Left lobe of liver (tissue), 2 donors: ENCODE data around the gene NINJ2. TPM values are rescaled to one million over a fixed set of nuclear protein-coding genes. Genes with fewer than 3 reads are reported as not detected.

Experiments used
- ATAC-seq: fragments of 200-7000 bp; cut with Tn5 transposase; one replicate; pipeline ENCODE4 v1.9.1; 2020; ENCODE audit warnings: mild to moderate bottlenecking, moderate library complexity
- DNase-seq: peaks from one replicate; pipeline ENCODE4 v3.0.0-alpha.2; 2020; ENCODE audit warnings: low spot score
- total RNA-seq: library from RNA; stranded (reverse); gene quantifications from one replicate; pipeline ENCODE4 v1.2.1, GENCODE V29; 2021
- donor health status: DM: no; HTN: no; CAD: no; lungs with moderate emphysema.
- donor health status: DM: no; HTN: yes; CAD: no.

The NINJ2 gene
- total RNA-seq, 1 donor from 2014 or later: 16.1 TPM

DNA sequence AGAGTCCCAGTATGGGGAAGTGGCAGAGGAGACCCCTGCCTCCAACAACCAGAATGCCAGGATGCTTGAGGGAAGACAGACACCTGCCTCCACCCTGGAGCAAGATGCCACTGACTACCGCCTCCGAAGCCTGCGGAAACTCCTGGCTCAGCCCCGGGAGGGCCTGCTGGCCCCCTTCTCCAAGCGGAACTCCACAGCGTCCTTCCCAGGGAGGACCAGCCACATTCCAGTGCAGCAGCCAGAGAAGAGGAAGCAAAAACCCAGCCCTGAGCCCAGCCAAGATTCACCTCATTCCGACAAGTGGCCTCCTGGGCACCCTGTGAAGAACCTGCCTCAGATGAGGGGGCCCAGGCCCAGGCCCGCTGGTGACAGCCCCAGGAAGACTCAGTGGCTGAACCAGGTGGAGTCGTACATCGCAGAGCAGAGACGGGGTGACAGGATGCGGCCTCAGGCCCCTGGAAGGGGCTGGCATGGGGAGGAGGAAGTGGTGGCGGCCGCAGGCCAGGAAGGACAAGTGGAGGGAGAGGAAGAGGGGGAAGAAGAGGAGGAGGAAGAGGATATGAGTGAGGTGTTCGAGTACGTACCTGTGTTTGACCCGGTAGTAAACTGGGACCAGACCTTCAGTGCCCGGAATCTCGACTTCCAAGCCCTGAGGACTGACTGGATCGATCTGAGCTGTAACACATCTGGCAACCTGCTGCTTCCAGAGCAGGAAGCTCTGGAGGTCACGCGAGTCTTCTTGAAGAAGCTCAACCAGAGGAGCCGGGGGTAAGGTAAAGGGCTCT is 109.8 kb downstream of the NINJ2 start:
- ATAC-seq (no peak), DNase-seq (no peak)

DNA sequence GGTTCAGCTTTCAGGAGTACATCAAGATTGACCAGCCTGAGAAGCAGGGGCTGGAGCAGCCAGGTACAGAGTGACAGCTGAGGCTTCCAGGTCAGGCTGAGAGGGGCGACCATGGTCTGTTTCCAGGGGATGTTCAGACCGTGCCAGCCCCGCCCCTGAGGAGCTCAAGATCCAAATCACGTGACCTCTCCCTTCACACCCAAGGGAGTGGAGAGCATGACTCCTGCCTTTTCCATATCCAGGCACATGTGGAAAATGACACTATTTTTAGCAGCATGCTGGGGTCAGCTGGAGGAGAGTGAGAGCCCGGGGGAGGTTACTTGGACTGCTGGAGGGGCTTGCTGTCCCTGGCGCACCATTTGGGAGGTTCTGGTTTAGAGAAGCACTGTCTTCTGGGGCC is 110.8 kb downstream of the NINJ2 start:
- ATAC-seq (no peak), DNase-seq (no peak)

DNA sequence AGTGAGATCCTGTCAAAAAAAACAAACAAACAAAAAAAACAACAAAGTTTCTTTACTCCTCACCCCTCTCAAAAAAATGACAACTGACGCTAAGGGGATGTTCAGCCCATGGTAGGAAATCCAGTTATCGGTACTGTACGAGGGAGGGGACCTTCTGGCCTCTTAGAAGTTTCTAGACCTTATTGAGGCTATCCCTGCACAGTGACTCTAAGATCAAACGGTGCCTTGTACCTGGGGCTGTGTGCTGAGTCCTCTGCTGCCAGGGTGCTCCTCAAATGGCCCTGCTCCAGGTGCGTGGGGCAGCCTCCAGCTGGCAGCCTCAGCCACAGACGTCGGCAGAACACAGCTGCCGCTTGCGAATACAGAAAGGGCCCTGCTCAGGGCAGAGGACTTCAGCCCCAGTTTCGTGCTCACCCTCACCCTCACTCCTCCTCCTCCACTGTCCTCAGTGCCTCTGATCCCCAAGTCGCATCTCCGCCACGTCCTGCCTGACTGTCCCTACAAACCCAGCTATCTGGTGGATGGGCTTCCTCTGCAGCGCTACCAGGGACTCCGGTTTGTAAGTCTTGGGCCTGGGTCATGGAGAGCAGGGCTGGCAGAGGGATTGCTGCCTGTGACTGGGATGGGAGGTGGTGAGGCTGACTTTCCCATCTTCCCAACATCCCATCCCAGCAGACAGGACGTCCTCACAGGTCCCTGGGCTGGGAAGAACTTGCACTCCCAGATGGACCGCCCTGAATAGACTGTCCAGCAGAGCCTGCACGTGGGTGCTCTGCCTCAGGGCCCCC is 112.6 kb downstream of the NINJ2 start:
- ATAC-seq: peak; percentile 82

DNA sequence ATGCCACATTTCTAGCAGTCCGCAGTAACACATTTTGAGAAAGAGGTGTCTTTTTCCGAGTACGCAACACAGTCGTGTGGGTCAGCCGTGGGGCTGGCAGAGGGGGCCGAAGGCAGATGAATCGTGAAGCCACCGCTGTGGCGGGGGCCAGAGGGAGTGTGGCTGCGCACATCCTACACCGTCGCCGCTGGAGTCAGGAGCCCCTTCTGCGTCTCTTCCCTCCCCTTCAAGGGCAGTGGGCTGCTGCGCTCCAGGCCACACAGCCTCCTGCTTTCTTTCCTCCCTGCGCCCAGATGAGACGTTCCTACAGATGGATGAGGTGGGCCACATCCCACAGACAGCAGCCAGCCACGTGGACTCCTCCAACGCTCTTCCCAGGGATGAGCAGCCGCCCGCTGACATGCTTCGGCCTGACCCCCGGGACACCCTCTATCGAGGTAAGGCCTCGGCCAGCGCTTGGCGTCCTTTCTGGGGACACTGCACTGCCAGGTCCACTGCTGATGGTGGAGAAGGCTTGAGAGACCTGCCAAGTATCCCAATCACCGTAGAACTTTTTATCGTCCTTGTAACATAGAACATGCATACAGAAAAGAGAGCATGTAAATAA is 113.7 kb downstream of the NINJ2 start:
- no peak for DNase-seq
- ATAC-seq: no peak

More for the DNA sequence above, 112.6 kb downstream of the NINJ2 start:
- peak; percentile 85 for DNase-seq

DNA sequence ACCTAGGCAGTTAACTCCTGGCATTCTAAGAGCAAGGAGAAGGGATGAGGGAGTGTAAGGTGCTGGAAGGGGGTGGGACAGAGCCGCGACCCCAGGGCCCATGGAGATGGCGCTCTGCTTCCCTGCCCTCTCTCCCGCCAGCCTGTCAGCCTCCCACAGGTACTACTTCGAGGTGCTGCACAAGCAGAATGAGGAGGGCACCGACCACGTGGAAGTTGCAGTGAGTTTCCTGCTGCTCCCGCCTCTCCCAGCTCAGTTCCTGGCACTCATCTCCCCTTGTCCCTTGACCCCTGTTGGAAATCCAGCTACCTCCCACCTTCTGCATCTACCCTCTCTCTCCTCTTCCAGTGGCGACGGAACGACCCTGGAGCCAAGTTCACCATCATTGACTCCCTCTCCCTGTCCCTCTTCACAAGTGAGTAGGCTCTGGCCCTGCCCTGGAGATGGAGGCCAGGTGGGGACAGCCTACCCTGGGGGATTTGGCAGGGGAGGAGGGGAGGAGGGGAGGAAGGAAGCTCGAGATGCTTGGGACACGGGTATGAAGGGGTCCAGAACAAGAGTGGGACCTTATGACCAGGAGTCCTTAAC is 115.3 kb downstream of the NINJ2 start:
- ATAC-seq: no peak

DNA sequence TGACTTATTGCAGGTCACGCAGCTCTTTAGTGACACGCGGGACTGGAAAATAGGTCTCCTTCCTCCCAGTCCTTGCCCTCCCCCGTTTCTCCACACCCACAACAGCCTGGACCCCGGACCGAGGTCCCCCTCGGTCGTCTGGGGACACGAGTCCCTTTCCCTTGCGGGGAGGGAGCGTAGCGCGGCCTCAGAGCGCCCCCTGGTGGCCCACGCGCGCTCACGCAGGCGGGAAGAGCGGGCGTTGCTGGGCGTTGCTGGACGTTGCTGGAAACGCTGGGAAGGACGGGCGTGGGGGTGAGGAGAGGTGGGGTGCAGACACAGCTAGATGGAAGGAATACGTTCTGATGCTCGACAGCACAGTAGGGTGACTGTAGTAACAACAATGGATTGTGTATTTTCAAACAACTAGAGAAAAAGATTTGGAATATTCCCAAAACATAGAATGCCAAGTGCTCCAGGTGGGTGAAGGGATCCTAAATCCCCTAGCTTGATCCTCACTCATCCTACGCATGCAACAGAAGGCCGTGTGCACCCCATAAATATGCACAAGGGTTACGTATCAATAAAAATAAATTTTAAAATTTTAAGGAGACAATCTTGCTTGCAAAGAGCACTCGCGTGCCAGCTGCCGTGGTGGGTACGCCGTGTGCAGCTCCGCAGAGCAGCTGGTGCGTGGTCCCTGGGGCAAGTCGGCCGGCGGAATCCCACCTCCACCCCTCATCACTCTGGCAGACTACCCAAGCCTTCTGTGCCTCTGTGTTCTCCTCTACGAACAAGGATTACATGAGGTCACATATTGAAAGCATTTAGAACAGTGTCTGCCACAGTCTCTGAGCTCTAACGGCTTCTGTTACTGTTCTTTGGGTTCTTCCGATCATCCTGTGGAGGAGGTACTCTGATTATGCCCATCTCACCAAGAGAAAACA is 116.1 kb downstream of the NINJ2 start:
- ATAC-seq: peak; percentile 85

More for the DNA sequence above, 115.3 kb downstream of the NINJ2 start:
- no peak for DNase-seq

DNA sequence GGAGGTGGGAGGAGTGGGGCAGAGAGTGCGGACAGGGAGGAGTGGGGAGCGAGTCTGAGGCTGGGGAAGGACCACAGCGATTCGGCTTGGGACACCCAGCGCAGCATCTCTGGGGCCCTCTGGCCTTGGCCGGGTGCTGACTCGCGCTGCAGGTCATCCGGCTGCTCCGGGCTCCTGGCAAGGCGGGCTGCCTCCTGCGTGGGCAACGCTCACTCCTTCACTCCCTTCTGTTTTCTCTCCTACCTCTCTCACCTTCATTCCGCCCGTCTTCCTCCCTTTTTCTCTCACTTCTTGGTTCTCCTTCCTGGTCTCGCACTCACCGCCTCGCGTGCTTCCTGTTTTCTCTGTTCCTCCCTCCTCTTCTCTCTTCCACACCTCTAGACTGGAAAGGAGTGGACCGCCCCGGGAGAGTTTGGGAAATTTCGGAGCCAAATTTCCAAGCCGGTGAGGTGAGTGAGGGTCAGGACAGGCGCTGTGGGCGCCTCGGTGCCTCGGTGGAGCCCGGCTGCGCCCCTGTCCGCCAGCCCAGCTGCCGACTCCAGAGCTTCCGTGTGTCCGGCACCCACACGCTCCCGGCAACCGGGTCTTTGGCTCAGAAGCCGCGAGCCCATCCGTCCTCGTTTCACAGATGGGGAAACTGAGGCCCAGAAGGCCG is 116.9 kb downstream of the NINJ2 start:
- ATAC-seq: no peak
- DNase-seq: no peak

More for the DNA sequence above, 116.1 kb downstream of the NINJ2 start:
- DNase-seq: peak; percentile 70

DNA sequence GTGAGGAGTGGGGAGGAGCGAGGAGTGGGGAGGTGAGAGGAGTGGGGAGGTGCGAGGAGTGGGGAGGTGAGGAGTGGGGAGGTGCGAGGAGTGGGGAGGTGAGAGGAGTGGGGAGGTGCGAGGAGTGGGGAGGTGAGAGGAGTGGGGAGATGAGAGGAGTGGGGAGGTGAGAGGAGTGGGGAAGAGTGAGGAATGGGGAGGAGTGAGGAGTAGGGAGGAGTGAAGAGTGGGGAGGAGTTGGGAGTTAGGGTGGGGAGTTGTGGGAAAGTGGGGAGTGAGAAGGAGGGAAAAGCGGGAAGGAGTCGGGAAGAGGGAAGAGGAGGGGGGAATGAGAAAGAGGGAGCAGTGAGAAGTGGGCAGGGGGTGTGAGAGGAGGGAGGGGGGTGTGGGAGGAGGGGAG is 117.4 kb downstream of the NINJ2 start:
- ATAC-seq: no peak
- no peak for DNase-seq

DNA sequence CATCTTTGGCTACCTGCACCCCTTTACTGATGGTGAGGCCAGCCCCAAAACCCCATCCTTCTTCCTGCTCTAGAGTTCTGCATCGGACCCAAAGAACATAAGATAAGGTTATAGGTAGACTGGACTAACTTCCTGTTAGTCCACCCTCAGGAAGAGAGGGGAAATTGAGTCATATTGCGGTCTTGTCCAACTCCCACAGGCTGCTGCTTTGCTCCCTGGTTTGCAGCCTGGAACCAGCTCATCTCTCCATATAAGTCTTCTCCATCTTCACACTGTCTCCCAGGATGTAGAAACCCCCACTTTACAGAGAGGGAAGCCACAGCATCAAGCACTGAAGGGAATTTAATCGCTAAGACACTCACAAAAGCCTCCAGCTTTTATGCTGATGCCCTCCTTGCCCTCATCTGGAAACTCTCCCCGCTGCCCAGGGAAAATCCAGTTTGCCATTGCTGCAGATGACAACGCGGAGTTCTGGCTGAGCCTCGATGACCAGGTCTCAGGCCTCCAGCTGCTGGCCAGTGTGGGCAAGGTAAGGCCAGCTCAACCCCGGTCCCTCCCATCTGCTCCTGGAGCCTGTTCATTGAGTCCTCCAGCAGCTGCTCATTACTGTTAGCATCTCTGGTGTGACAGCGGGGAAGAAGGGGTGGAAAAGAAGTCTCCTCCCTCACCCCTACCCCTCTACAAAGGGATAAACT is 118.2 kb downstream of the NINJ2 start:
- DNase-seq (no peak), ATAC-seq (no peak)

DNA sequence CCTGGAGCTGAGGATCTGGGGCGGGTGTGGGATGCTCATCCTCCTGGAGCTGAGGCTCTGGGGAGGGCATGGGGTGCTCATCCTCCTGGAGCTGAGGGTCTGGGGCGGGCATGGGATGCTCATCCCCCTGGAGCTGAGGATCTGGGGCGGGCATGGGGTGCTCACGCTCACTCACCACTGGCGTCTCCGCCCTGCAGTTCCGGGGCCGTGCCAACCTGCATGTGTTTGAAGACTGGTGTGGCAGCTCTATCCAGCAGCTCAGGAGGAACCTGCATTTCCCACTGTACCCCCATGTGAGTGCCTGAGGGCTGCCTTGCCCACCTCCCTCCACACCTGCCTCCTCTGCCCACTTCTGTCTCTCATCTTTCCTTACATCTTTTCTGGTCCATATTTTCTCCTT is 119.1 kb downstream of the NINJ2 start:
- ATAC-seq: no peak
- no peak for DNase-seq

DNA sequence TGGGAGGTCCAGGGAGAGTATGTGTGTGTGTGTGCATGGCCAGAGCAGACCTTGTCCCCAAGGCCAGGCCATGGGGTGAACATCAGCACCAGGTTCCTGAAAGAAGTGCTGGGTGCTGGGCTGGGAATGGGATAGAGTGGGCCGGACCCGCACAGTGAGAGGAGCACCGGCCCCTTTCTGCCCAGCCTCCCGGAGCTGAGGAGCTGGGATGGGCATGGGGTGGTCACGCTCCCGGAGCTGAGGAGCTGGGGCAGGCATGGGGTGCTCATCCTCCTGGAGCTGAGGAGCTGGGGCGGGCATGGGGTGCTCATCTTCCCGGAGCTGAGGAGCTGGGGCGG is 120.2 kb downstream of the NINJ2 start:
- ATAC-seq (no peak), DNase-seq (no peak)

DNA sequence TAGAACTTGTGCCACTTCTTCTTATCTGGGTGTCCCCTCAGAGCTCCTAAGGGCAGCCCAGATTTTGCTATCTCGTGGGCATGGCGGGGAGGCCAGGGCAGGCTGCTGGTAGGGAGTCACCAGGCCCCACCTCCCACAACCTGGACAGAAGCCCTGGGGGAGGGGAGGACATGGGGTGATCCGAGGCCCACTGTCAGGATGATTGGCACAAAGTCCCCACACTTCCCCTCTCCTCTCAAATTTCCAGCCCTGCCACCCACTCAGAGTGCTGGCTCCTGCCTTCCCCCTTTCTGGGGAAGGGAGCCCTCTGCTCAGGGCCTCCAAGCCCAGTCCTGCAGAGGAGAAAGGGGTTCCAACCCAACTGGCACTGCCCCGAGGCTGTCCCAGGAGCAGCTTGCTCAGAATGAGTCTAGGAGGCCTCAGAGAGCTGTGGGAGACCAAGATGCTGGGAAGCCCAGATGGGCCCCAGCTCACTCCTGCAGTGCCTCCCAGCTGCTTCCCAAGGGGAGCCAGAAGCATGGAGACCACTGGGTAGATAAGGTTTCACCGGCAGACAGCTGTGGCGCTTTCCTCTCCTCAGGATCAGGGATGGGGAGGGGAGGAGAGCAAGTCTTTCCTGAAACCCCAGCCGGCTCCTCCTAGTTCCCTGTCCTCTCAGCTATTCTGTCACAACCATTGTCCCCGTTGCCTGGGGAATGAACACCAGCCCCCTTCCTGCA is 120.7 kb downstream of the NINJ2 start:
- DNase-seq (no peak), ATAC-seq (no peak)

DNA sequence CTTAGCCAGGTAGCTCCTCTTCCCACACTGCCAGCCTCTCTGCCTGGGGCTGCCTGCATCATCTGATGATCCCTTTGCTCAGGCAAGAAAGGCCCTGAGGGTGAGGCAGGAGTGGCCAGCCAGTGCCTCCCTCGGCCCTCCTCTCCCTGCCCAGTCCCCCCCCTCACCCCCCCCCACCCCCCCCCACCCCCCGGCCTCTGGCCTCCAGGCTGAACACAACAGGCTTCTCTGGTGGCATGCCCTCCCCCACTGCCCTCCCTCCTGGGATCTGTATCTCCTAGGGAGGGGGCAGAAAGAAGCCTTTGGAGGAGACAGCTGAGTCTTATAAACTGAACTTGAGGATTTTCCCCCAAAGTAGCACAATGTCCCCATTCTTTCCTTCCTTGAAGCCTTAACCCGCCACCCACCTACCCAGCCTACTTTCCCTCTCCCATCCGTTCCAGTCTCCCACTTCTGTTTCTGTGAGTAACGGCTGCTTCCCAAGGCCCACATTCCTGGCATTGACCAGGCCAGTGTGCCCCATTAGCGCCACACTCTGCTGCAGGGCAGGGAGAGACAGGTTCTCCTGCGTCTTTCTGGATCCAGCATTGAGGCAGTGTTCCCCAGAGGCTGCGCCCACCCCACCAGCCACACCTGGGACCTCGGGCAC is 121.4 kb downstream of the NINJ2 start:
- DNase-seq (no peak), ATAC-seq (no peak)

DNA sequence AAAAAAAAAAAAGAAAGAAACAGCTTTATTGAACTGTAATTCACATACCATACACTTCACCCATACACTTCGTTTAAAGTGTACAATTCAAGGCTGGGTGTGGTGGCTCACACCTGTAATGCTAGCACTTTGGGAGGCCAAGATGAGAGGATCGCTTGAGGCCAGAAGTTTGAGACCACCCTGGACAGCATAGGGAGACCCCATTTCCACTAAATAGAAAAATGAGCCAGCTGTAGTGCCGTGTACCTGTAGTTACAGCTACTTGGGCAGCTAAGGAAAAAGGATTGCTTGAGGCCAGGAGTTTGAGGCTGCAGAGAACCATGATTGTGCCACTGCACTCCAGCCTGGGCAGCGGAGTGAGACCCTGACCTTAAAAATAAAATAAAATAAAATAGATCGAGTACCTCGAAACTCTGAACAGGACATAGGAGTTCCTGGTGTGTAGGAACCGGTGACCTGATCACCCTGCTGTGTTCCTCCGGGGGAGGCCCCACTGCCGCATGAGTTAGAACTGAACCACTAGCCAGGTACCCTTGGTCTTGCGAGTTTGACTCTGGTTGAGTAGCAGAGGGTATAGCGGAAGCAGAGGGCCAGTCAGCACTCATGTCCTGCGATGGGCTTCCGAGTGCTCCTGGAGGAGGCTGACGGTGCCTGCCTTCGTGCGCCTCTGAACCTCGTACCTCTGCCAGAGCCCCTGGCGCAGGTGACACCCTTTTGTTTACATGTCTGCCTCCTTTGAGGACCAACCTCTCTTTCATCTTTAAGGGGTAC is 123.5 kb downstream of the NINJ2 start:
- ATAC-seq: no peak
- no peak for DNase-seq

DNA sequence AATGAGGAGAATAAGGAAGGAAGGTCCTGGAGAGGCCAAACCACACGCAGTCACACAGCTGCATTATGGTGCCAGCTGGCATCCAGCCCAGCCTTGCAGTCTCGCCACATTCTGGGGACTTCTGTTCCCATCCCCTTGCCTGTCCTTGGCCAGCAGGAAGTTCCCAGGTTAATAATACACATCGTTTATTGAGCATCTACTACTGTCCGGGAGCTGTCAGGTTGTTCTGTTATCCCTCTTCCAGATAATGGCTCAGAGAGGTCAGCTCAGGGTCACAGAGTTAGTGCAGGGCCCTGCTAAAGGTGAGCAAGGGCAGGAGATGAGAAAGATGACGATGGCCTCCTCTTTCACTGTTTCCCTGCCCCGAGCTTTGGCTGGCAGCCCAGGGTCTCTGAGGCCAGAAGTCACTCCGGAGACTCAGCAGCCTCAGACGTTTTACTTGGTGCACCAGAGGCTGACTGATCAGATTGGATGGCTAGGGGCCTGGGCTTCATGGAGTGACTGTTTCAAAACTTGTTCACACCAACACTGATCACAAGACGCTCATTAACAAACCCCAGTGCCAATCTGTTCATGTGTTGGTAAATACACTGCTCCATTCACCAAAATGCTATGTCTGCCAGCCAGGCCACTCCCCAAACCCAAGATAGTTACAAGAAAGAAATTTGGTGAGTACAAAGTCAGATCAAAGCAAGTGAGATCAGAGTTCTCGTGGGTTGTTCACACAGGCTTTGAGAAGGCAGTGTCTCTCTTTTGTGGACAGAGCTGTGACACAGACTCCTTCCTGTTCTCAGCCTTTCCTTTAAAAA is 124.3 kb downstream of the NINJ2 start:
- DNase-seq (peak; percentile 64), ATAC-seq (peak; percentile 72)

DNA sequence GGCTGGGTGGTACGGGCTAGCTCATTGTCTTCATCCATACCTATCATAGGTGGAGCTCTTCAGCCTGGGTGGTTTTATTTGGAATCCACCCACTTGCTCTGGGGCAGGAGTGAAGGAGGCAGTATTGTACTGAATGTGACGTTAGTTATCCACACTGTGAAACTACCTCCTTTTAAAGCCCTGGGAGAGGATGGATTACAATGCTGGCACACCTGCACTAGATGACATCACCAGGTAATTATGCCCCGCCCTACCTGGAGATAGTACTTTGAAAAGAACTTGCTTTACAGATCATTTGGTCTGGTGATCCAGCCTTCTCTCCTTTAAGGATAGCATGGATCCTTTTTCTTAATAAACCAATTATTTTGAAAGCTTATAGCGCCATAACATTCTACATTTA is 125.5 kb downstream of the NINJ2 start:
- DNase-seq (no peak), ATAC-seq (no peak)
